Smooth muscle cell (in vitro differentiated cells): ENCODE data around the gene POLE4. TPM values are rescaled to one million over a fixed set of nuclear protein-coding genes. Genes with fewer than 3 reads are reported as not detected.
A peak's percentile ranks its signal among the peaks of the same experiment; 100 is the strongest.

Experiments used
- DNase-seq: peaks from one replicate; lab custom pipeline; 2025; ENCODE audit not compliant: unreplicated experiment; lab: John Stamatoyannopoulos, UW
- H2AFZ ChIP-seq: fragments of 200-600 bp; sonication (generic); 2 replicates; pipeline ENCODE4 v1.6.0; 2016; ENCODE audit warnings: antibody characterized with exemption, low read depth, mild to moderate bottlenecking
- H3F3A ChIP-seq: fragments of 200-600 bp; sonication (generic); 2 replicates; pipeline ENCODE4 v1.6.0; 2017; ENCODE audit warnings: antibody characterized with exemption, low read depth
- H3K27ac ChIP-seq: fragments of 200-600 bp; sonication (generic); 2 replicates; pipeline ENCODE4 v1.5.1; 2016; ENCODE audit warnings: low read depth, mild to moderate bottlenecking
- H3K27me3 ChIP-seq: fragments of 200-600 bp; sonication (generic); 2 replicates; pipeline ENCODE4 v1.6.1; 2016; ENCODE audit warnings: low read depth, mild to moderate bottlenecking
- H3K36me3 ChIP-seq: fragments of 200-600 bp; sonication (generic); 2 replicates; pipeline ENCODE4 v1.5.1; 2016; ENCODE audit warnings: low read depth
- H3K4me1 ChIP-seq: fragments of 200-600 bp; sonication (generic); 2 replicates; pipeline ENCODE4 v1.5.1; 2016; ENCODE audit warnings: low read depth
- H3K4me2 ChIP-seq: fragments of 200-600 bp; sonication (generic); 2 replicates; pipeline ENCODE4 v1.6.0; 2016; ENCODE audit warnings: mild to moderate bottlenecking
- H3K4me3 ChIP-seq: fragments of 200-600 bp; sonication (generic); 2 replicates; pipeline ENCODE4 v1.5.1; 2016; ENCODE audit warnings: mild to moderate bottlenecking
- H3K79me2 ChIP-seq: fragments of 200-600 bp; sonication (generic); 2 replicates; pipeline ENCODE4 v1.6.0; 2016; ENCODE audit warnings: low read depth, mild to moderate bottlenecking
- H3K9ac ChIP-seq: fragments of 200-600 bp; sonication (generic); 2 replicates; pipeline ENCODE4 v1.6.0; 2016; ENCODE audit warnings: low read depth
- H3K9me3 ChIP-seq: fragments of 200-600 bp; sonication (generic); replicated peaks from 2 replicates; pipeline ENCODE4 v1.5.1; 2016; ENCODE audit warnings: low read depth
- H4K20me1 ChIP-seq: fragments of 200-600 bp; sonication (generic); 2 replicates; pipeline ENCODE4 v1.6.0; 2016; ENCODE audit warnings: low read depth
- CTCF ChIP-seq: fragments of 200-600 bp; sonication (generic); IDR thresholded peaks from 2 replicates; pipeline ENCODE4 v1.5.1; 2017; ENCODE audit warnings: borderline replicate concordance, mild to moderate bottlenecking, antibody characterized with exemption; ENCODE audit not compliant: insufficient read depth, poor library complexity, severe bottlenecking
- WGBS: methylation state at CpG from one replicate; pipeline ENCODE4 v1.1.7; 2016; ENCODE audit warnings: low lambda C conversion rate; 5-methylcytosine and 5-hydroxymethylcytosine counted together
- polyA plus RNA-seq: library from polyadenylated mRNA; unstranded; fragments of >200 nt; fragmentation: Nextera tagmentation; extraction: Ambion mirVana; gene quantifications from 2 replicates; pipeline ENCODE4 v1.2.1, GENCODE V29; 2016
- total RNA-seq: library from RNA; depleted of rRNA; stranded (reverse); fragments of >200 nt; gene quantifications from 2 replicates; pipeline ENCODE4 v1.2.3, GENCODE V29; 2014

POLE4 gene, protein sequence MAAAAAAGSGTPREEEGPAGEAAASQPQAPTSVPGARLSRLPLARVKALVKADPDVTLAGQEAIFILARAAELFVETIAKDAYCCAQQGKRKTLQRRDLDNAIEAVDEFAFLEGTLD
- total RNA-seq (21.5 and 30.7 TPM in 2 replicates), polyA plus RNA-seq (149 and 168 TPM in 2 replicates)

GRCh38 chr2:74958274-74959105 lies at the start of gene POLE4:
TSS of gene POLE4 (plus strand) at chr2:74958643. CDS start at chr2:74958680, 37 bp downstream.
- peaks cover 6% of the 10 kb centered on the region for H3K36me3 ChIP-seq
- H4K20me1 ChIP-seq: no peaks in the 10 kb centered on the region
- H3K9me3 ChIP-seq: no peaks in the 10 kb centered on the region
- H3K9ac ChIP-seq: peak within 1 kb of the TSS; percentile 82
- no peaks in the 10 kb centered on the region for H3K27me3 ChIP-seq
- no peaks in the 10 kb centered on the region for H3F3A ChIP-seq
- H3K4me1 ChIP-seq: peaks cover 6% of the 10 kb centered on the region
- H3K27ac ChIP-seq: peak within 1 kb of the TSS; percentile 92
- no peaks in the 10 kb centered on the region for H3K79me2 ChIP-seq
- H3K4me2 ChIP-seq: peak within 1 kb of the TSS; percentile 85
- peak; percentile 89 for DNase-seq
- H3K4me3 ChIP-seq: peak within 1 kb of the TSS; percentile 75
- H2AFZ ChIP-seq: peak within 1 kb of the TSS; percentile 84
- WGBS: 4% methylated on average over 70 of the region's 81 CpGs
- TF ChIP-seq CTCF: no peak

DNA sequence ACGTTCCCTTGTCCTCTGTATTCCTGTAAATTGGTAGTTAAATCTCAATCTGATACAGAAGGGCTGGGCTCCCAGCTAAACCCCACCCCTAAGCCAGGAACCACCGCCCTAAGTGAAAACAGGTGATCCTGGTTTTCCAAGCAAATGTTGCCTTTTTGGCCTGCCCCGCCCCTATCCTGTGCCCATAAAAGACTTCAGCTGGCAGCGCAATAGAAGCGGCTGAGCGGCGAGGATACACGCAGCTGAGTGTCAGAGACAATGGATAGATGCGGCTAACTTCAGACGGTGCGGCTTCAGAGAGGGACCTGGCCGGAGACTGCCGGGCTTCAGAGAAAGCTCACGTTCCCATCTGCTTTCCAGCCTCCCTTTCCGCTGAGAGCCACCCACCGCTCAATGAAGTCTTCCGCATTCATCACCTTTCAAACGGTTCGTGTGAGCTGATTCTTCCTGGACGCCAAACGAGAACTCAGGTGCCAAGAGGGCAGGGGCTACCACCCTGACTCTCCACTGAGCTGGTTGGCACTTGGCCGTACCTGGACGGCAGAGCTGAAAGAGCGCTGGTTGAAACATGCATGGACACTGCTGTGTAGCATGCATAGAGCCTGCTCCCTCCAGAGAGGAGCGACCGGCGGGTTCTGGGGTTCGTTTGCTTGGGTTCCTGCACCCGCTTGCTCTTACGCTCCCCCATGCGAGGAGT lies 49.5 kb upstream of the POLE4 start:
- Histone ChIP-seq H3K27me3 (peaks cover 15% of the 10 kb centered on the region), H3K36me3 (no peaks in the 10 kb centered on the region), H3K9ac (no peak overlapping the region), H3K79me2 (no peaks in the 10 kb centered on the region), H3K4me3 (peak overlapping the region; percentile 8), H4K20me1 (no peaks in the 10 kb centered on the region), H3K4me1 (no peaks in the 10 kb centered on the region), H3F3A (no peaks in the 10 kb centered on the region), H3K9me3 (no peaks in the 10 kb centered on the region), H3K27ac (no peak overlapping the region), H3K4me2 (peak overlapping the region; percentile 68), H2AFZ (no peak overlapping the region)
- WGBS: 43% methylated on average over 31 of the region's 31 CpGs
- no peak for DNase-seq
- no peak for TF ChIP-seq CTCF

DNA sequence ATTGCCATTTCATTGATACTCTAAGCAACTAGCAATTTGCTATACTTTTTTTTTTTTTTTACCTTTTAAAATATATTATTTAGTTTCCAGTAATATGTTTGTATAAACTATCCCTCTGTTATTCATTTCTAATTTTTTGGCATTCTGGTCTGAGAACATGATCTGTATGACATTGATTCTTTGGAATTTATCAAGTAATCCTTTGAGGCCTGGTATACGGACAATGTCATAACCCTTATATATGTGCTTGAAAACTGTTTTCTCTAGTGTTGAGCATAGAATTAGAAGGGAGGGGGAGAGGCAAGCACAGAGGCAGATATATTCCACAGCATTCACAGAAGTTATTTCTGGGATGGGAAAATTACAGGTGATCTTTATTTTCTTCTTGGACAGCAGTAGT lies 48.2 kb upstream of the POLE4 start:
- Histone ChIP-seq H4K20me1 (no peaks in the 10 kb centered on the region), H3K27ac (no peak overlapping the region), H3K4me2 (no peak overlapping the region), H3K9ac (no peak overlapping the region), H3K79me2 (no peaks in the 10 kb centered on the region), H3K9me3 (no peaks in the 10 kb centered on the region), H3F3A (no peaks in the 10 kb centered on the region), H3K4me1 (no peaks in the 10 kb centered on the region), H2AFZ (no peak overlapping the region), H3K27me3 (peaks cover 15% of the 10 kb centered on the region), H3K36me3 (no peaks in the 10 kb centered on the region), H3K4me3 (no peak overlapping the region)
- no peak for DNase-seq
- no peak for TF ChIP-seq CTCF
- WGBS: 69% methylated on average over 1 of the region's 1 CpG
